GM18517 (cell line): ENCODE data around the gene GRIK4.

Experiments used
- ATAC-seq: cut with Tn5 transposase; IDR thresholded peaks from one replicate; pipeline ENCODE4 v1.9.1; 2021; ENCODE audit warnings: mild to moderate bottlenecking, moderate library complexity; ENCODE audit not compliant: unreplicated experiment

GRIK4 gene

GRCh38 chr11:120694726-120695125 is 183.2 kb downstream of the GRIK4 start:
- no peak for ATAC-seq

DNA sequence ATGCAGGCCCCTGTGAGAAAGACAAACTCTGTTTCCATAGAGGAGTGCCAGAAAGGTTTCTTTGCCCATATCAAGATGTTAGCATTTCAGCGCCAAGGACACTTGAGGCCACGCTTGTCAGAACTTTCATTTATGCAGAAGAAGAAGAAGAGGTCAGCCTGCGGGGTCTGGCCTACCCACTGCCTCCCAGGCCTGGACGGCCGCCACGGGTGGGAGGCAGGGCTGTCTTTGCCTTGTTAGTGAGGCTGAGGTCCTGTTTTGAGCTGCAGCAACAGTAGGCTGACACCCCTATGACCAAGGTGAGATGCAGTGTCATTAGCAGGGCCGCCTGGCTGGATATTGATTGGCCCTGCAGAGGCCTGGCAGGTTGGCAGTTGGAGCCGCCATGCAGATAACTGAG is 183.9 kb downstream of the GRIK4 start:
- ATAC-seq, result no peak

GRCh38 chr11:120695939-120696338 is 184.4 kb downstream of the GRIK4 start:
- no peak for ATAC-seq

DNA sequence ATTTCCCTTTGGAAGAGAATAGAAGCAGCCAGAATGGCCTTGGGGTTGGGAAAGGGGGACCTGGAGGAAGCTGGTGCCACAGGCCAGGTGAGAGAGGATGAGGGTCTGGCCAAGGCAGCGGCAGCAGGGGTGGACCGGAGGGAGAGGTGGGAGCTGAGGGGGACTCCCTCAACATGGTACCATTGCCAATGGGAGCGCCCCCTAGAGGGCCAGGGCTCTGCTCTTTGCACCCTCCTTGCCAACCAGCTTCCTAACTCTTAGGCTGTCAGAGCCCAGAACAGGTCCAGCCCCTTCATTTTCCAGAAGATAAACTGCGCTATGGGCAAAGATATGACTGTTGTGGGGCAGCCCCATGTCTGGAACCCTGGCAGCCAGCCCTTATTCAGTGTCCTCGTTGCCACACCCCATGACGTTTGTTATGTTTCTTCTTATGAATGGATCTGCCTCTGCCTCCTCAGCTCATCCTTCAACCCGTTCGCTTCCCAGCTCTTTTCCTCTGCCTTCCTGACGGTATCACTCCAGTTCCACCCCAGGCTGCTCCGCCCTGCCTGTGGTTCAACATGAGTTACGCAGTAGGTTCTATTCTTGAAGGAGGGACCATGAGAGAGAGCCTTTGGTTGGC is 185.2 kb downstream of the GRIK4 start:
- ATAC-seq, result no peak

GRCh38 chr11:120698918-120699317 is 187.4 kb downstream of the GRIK4 start:
- ATAC-seq, result no peak

DNA sequence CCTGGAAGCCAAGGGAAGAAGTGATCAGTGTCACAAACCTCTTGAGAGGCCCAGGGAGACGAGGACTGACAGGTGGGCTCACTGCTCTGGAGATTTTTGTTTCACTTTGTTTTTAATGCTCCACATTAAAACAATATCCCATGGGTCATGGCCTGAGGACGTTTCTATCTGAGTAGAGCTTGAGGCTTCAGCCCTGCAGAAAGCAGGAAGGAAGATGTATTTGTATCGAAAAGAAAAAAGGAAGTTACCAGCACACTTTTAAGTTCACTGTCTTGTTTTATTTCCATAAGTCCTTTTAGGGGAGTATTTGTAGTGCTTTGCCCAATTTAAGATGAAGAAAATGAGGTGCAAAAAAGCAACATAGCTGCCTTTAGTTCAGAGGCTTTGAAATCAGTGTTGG is 191.1 kb downstream of the GRIK4 start:
- no peak for ATAC-seq

- ATAC-seq, result peak; percentile 61
Observed at GRCh38 chr11:120703358-120704152, 192.0 kb downstream of the GRIK4 start.

DNA sequence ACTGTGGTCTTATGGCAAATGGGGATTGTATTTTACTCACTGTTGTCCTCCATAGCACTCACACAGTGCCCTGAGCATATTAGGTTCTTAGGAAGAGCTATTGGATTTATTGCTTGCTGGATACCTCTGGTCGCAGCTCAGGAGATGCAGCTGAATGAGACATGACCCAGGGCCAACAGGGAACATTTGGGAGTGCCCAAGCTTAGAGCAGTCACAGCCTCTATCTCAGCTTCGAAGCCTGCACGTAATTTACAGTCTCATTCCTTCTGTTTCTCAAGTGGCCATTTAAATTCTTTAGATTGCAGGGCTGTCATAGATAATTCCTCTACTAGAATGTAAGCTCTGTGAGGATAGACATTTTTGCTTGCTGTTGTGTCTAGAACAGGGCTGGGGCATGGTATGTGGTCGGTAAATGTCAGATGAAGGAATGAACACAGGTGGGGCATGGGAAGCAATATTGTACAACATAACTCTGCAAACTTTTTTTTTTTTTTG is 192.8 kb downstream of the GRIK4 start:
- ATAC-seq, result no peak

- ATAC-seq, result no peak
Observed at GRCh38 chr11:120706257-120706656, 194.7 kb downstream of the GRIK4 start.

GRCh38 chr11:120707098-120707497 is 195.6 kb downstream of the GRIK4 start:
- ATAC-seq, result no peak

DNA sequence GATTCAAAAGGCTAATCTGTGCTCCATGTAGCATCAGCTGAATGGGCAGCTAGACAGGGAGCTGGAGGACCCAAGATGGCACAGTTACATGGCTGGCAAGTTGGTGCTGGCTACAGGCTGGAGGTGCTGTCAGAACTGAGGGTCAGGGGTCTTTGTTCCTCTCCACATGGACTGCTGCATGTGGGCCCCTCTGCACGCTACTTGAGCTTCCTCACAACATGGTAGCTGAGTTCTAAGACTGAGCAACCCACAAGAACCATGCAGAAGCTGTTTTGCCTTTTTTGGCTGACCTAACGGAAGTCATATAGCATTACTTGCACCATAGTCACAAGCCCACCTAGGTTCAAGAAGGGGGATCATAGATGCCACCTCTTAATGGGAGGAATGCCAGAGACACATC is 196.1 kb downstream of the GRIK4 start:
- ATAC-seq, result no peak

DNA sequence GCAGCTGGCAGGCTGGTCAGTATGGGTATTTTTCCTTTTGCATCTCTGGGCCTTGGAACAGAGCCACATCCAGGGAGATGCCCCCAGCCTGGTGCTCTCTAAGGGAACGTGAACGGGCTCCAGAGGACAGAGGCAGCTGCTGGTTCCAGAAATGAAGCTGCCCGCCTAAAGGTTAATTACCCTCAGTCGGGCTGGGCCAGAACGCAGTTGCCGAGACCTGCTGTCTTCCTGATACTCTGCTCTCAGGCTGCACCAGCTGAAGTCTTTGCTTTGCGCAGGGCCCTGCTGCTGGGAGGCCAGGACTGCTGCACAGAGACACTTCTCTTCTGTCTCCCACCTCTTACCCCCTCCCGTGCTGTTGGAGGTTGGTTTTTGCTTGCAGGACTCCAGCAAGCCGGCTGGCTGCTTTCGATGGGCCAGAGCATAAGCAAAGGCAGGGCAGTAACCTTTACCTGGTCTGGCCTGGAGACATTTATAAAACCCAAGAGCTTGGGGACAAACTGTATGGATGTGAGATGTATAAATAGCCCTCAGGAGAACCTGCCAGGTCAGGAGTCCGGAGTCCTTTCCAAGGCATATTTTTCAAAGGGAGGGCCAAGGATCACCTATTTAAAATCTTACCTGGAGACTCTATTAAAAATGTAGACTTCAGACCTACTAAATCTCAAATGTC is 197.1 kb downstream of the GRIK4 start:
- ATAC-seq, result no peak

- ATAC-seq, result no peak
Observed at GRCh38 chr11:120709808-120710207, 198.3 kb downstream of the GRIK4 start.

DNA sequence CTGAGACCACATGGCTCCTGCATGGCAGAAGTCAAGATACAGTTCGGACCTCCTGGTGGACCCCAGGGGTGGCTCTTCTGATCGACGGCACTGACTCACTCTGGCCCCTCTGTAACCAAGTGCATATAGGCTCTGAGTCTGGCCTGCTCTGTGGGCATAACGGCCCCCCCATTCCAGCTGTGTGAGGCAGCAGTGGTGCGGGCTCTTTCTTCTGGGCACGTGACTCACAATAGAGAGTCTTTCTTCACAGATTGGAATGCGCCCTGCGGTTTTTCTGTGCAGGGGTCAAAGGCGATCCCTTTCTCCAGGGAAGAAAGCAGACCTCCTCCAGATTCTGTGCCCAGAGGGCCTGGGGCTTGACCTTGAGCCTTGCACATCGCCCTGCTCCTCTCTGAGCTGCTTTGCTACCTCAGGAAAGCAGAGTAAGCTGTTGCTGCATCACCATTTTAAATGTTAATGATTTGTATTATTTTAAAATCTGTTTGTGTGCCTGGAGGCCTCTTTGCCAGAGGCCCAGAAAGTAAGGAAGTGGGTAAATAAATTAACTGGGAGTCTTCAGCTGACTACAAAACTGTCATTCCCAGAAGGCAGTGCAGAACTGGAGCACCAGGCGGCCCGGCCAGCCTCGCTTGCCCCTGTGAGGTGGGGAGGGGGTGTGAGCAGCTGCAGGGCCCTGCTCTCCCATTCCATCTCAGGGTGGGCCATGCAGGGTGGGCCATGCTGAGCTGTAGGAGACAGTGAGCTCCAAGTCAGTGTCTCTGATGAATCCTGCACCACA is 199.0 kb downstream of the GRIK4 start:
- no peak for ATAC-seq

GRCh38 chr11:120712014-120712413 is 200.5 kb downstream of the GRIK4 start:
- no peak for ATAC-seq

DNA sequence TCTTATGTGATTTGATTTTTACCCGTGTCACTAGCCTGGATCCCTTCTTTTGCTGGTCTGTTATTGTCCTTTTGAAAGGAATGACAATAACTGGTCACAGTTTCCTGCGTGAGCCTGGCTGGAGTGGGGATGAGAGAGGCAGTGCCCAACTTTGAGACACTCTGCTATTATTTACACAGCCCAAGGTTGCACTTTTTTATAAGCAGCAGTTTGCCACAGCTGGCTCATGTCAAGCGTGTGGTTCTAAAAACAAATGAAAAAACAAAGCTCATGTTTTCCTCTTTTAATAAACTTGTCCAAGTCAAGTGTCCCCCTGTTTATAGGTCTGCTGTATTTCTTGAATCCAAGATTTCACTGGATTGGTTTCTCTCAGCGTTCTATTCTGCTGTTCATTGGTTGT is 201.3 kb downstream of the GRIK4 start:
- no peak for ATAC-seq

DNA sequence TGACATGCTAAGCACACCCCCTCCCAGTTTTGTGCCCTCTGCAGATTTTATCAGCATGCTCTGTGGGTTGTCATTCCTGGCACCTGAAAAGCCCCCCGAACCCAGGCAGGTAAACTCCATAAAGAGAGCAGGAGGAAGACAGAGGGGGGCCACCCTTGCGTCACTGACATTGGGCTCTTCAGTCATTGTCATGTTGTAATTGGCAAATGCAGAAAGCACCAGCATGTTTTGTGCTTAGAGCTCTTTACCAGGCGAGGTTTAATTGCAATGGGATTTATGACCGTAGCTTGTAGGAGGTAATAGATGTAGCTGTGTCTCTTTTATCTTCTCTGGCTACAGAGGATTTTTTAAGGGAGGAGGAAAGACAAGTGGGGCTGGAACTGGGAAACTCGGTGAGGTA is 201.7 kb downstream of the GRIK4 start:
- no peak for ATAC-seq

DNA sequence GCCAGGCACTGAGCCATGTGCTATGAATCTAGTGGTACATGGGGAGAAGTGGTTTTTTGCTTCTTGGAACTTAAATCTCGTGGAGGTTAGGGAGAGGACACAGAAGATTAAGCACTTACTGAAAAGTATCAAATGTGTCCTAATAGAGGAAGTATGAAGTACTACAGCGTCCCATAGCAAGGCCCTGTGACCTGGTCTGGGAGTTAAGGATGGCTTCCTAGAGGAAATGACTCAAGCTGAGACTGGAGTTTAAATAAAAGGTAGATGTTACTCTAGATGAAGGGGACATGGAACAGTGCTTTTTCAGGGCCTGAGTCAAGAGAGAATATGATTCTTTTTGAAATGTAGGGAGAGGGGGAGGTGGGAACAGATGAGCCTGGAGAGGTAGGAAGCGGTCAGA is 202.9 kb downstream of the GRIK4 start:
- no peak for ATAC-seq

GRCh38 chr11:120715239-120715638 is 203.7 kb downstream of the GRIK4 start:
- no peak for ATAC-seq

DNA sequence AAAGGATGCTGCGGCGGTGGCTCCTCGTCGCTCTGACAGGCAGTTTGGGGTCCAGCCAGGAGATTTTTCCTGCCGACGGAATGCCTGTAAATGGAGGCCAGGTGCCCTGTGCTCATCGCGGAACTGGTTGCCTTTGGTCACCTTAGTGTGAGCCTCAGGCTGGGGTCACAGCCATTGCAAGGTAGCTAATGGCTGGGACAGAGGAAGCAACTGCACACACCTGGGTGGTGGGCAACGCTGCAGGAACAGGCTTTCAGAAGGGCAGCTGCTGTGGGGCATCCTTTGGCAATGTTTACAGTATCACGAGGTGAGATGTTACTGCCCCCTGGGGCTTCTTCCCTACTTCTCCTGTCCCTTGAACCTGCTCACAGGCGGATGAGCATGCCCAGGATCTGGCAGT is 205.5 kb downstream of the GRIK4 start:
- ATAC-seq, result no peak

- ATAC-seq, result no peak
Observed at GRCh38 chr11:120717623-120718022, 206.1 kb downstream of the GRIK4 start.
